ENCODE data around the gene CNTF. TPM values are rescaled to one million over a fixed set of nuclear protein-coding genes. Genes with fewer than 3 reads are reported as not detected.

The CNTF gene
- total and polyA plus RNA-seq, 5 donors from 2014 or later = 4.9 TPM; not detected in 4

- H3K9me3 Mint-ChIP-seq = peaks cover 0 to 2% (median 0%) of the 10 kb centered on the region in 7 donors
- peaks cover 14 to 27% (median 18%) of the 10 kb centered on the region in 4 donors for H3K4me1 Mint-ChIP-seq
- no peak overlapping the region for H3K4me3 ChIP-seq (ENCODE audit: low read depth, low read length)
- ATAC-seq (ENCODE audit: low read depth in 2 of 2) (no peak), DNase-seq (no peak)
- H3K4me1 ChIP-seq (ENCODE audit: control insufficient read depth, insufficient read depth, low read length, poor library complexity, severe bottlenecking) = peaks cover 20% of the 10 kb centered on the region
- H3K27ac ChIP-seq (ENCODE audit: insufficient read depth, low read length, poor library complexity, severe bottlenecking) = no peak overlapping the region
- no peaks in the 10 kb centered on the region for H3K9me3 ChIP-seq (ENCODE audit: control insufficient read depth in 2 of 2, low read length in 2 of 2)
- H3K27me3 Mint-ChIP-seq = no peaks in the 10 kb centered on the region
- no peaks in the 10 kb centered on the region for H3K36me3 ChIP-seq (ENCODE audit: control insufficient read depth, insufficient read depth, low read length)
- H3K27ac Mint-ChIP-seq = peak overlapping the region in 1 of 3 donors; percentile 4
- no peaks in the 10 kb centered on the region for H3K36me3 Mint-ChIP-seq
- no peaks in the 10 kb centered on the region for H3K27me3 ChIP-seq (ENCODE audit: control insufficient read depth, insufficient read depth, low read length)
- no peak overlapping the region for H3K4me3 Mint-ChIP-seq
These were observed 16.6 kb downstream of the CNTF start for GRCh38 chr11:58639103-58639502.

GRCh38 chr11:58639669-58640068 lies 17.2 kb downstream of the CNTF start:
- Mint-ChIP-seq H3K4me3 (no peak overlapping the region), H3K9me3 (peaks cover 0 to 2% (median 0%) of the 10 kb centered on the region in 7 donors), H3K36me3 (no peaks in the 10 kb centered on the region), H3K27me3 (no peaks in the 10 kb centered on the region), H3K27ac (peak overlapping the region in 2 of 3 donors; percentile 62 to 84), H3K4me1 (peaks cover 14 to 27% (median 18%) of the 10 kb centered on the region in 4 donors)
- Histone ChIP-seq H3K27ac (ENCODE audit: insufficient read depth, low read length, poor library complexity, severe bottlenecking) (no peak overlapping the region), H3K27me3 (ENCODE audit: control insufficient read depth, insufficient read depth, low read length) (no peaks in the 10 kb centered on the region), H3K4me1 (ENCODE audit: control insufficient read depth, insufficient read depth, low read length, poor library complexity, severe bottlenecking) (peaks cover 20% of the 10 kb centered on the region), H3K36me3 (ENCODE audit: control insufficient read depth, insufficient read depth, low read length) (no peaks in the 10 kb centered on the region), H3K4me3 (ENCODE audit: low read depth, low read length) (no peak overlapping the region), H3K9me3 (ENCODE audit: control insufficient read depth in 2 of 2, low read length in 2 of 2) (no peaks in the 10 kb centered on the region)
- DNase-seq = no peak
- no peak for ATAC-seq (ENCODE audit: low read depth in 2 of 2)

DNA sequence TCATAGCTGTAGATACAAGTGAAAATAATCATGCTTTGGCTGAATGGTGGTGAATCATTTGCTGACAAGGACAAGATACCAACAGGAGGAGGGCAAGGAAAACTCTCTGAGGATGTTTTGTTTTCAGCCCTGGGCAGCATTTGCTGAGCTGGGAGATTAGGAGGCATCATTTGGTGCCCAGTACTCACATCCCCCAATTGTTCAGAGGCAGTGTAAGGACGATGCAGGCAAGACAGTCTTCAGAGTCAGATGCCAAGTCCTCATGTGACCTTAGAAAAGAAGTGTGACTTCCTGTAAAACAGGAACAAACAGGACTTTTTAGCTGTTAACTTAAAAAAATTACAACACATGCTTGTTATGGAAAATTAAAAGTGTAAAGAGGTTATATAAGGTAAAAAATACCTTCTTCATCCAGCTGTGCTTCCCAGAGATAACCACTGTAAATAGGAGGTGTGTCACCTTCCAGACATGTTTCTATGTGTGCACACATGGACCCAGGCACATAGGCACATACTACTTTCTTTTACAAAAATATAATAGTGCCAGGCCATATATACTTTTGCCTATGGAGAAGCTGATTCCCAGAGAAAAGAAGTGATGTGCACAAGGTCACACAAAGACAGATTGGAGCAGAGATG lies 18.0 kb downstream of the CNTF start:
- H3K9me3 Mint-ChIP-seq = peaks cover 0 to 2% (median 0%) of the 10 kb centered on the region in 7 donors
- H3K27me3 Mint-ChIP-seq = no peaks in the 10 kb centered on the region
- DNase-seq = peak in 2 of 3 donors; percentile 35 to 61
- peak overlapping the region in 2 of 4 donors; percentile 28 to 79 for H3K4me3 Mint-ChIP-seq
- Histone ChIP-seq H3K36me3 (ENCODE audit: control insufficient read depth, insufficient read depth, low read length) (no peaks in the 10 kb centered on the region), H3K4me1 (ENCODE audit: control insufficient read depth, insufficient read depth, low read length, poor library complexity, severe bottlenecking) (peaks cover 20% of the 10 kb centered on the region), H3K27ac (ENCODE audit: insufficient read depth, low read length, poor library complexity, severe bottlenecking) (no peak overlapping the region), H3K4me3 (ENCODE audit: low read depth, low read length) (no peak overlapping the region), H3K27me3 (ENCODE audit: control insufficient read depth, insufficient read depth, low read length) (no peaks in the 10 kb centered on the region), H3K9me3 (ENCODE audit: control insufficient read depth in 2 of 2, low read length in 2 of 2) (peaks cover 0 to 3% of the 10 kb centered on the region in 2 experiments)
- no peaks in the 10 kb centered on the region for H3K36me3 Mint-ChIP-seq
- peaks cover 14 to 27% (median 18%) of the 10 kb centered on the region in 4 donors for H3K4me1 Mint-ChIP-seq
- ATAC-seq (ENCODE audit: low read depth in 2 of 2) = peak; percentile 74 to 76
- H3K27ac Mint-ChIP-seq = peak overlapping the region; percentile 45 to 84 (median 62)

DNA sequence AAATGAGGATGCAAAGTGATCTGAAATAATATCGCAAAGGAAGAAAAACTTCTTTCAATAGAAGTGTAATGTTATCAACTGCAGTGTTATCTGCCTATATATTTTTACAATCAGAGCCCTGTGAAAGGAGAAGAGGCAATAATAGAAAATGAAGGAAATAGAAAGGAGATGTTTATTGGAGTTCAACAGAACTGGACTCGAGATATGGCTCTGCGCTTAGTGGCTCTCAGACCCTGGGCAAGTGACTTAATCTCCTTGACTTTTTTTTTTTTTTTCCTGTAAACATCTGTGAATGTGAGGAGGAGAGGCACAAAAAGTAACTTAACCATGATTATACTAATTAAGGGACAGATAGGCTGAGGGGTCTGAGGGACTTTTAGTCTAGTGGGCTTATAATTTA lies 18.9 kb downstream of the CNTF start:
- Mint-ChIP-seq H3K4me3 (no peak overlapping the region), H3K27me3 (no peaks in the 10 kb centered on the region), H3K36me3 (no peaks in the 10 kb centered on the region), H3K4me1 (peaks cover 14 to 27% (median 18%) of the 10 kb centered on the region in 4 donors), H3K9me3 (peaks cover 0 to 6% (median under 1%) of the 10 kb centered on the region in 7 donors), H3K27ac (peak overlapping the region; percentile 14 to 84 (median 81))
- no peak overlapping the region for H3K27ac ChIP-seq (ENCODE audit: insufficient read depth, low read length, poor library complexity, severe bottlenecking)
- no peak for DNase-seq
- peaks cover 20% of the 10 kb centered on the region for H3K4me1 ChIP-seq (ENCODE audit: control insufficient read depth, insufficient read depth, low read length, poor library complexity, severe bottlenecking)
- H3K4me3 ChIP-seq (ENCODE audit: low read depth, low read length) = no peak overlapping the region
- ATAC-seq (ENCODE audit: low read depth in 2 of 2) = no peak
- H3K9me3 ChIP-seq (ENCODE audit: control insufficient read depth in 2 of 2, low read length in 2 of 2) = peaks cover 0 to 11% of the 10 kb centered on the region in 2 experiments
- H3K27me3 ChIP-seq (ENCODE audit: control insufficient read depth, insufficient read depth, low read length) = no peaks in the 10 kb centered on the region
- H3K36me3 ChIP-seq (ENCODE audit: control insufficient read depth, insufficient read depth, low read length) = no peaks in the 10 kb centered on the region

GRCh38 chr11:58641803-58642581 lies 19.5 kb downstream of the CNTF start:
- H3K27ac ChIP-seq (ENCODE audit: insufficient read depth, low read length, poor library complexity, severe bottlenecking) = no peak overlapping the region
- Mint-ChIP-seq H3K9me3 (peaks cover 0 to 11% (median 4%) of the 10 kb centered on the region in 7 donors), H3K27me3 (no peaks in the 10 kb centered on the region), H3K27ac (peak overlapping the region; percentile 1 to 84 (median 81)), H3K4me3 (no peak overlapping the region), H3K36me3 (peaks cover 4% of the 10 kb centered on the region), H3K4me1 (peaks cover 14 to 27% (median 18%) of the 10 kb centered on the region in 4 donors)
- peaks cover 0 to 12% of the 10 kb centered on the region in 2 experiments for H3K9me3 ChIP-seq (ENCODE audit: control insufficient read depth in 2 of 2, low read length in 2 of 2)
- no peak overlapping the region for H3K4me3 ChIP-seq (ENCODE audit: low read depth, low read length)
- no peaks in the 10 kb centered on the region for H3K27me3 ChIP-seq (ENCODE audit: control insufficient read depth, insufficient read depth, low read length)
- peaks cover 20% of the 10 kb centered on the region for H3K4me1 ChIP-seq (ENCODE audit: control insufficient read depth, insufficient read depth, low read length, poor library complexity, severe bottlenecking)
- DNase-seq (no peak), ATAC-seq (ENCODE audit: low read depth in 2 of 2) (no peak)
- H3K36me3 ChIP-seq (ENCODE audit: control insufficient read depth, insufficient read depth, low read length) = no peaks in the 10 kb centered on the region

- no peak for DNase-seq
- H3K4me3 Mint-ChIP-seq = no peak overlapping the region
- Histone ChIP-seq H3K27me3 (ENCODE audit: control insufficient read depth, insufficient read depth, low read length) (no peaks in the 10 kb centered on the region), H3K27ac (ENCODE audit: insufficient read depth, low read length, poor library complexity, severe bottlenecking) (no peak overlapping the region), H3K4me3 (ENCODE audit: low read depth, low read length) (no peak overlapping the region), H3K36me3 (ENCODE audit: control insufficient read depth, insufficient read depth, low read length) (no peaks in the 10 kb centered on the region), H3K4me1 (ENCODE audit: control insufficient read depth, insufficient read depth, low read length, poor library complexity, severe bottlenecking) (peaks cover 5% of the 10 kb centered on the region), H3K9me3 (ENCODE audit: control insufficient read depth in 2 of 2, low read length in 2 of 2) (peaks cover 0 to 12% of the 10 kb centered on the region in 2 experiments)
- H3K27ac Mint-ChIP-seq = no peak overlapping the region
- H3K9me3 Mint-ChIP-seq = peaks cover 0 to 11% (median 6%) of the 10 kb centered on the region in 7 donors
- no peak for ATAC-seq (ENCODE audit: low read depth in 2 of 2)
- H3K4me1 Mint-ChIP-seq = peaks cover 5 to 13% (median 9%) of the 10 kb centered on the region in 4 donors
- peaks cover 4% of the 10 kb centered on the region for H3K36me3 Mint-ChIP-seq
- no peaks in the 10 kb centered on the region for H3K27me3 Mint-ChIP-seq
These were observed 23.4 kb downstream of the CNTF start for GRCh38 chr11:58645854-58646253.

- peak overlapping the region in 1 of 3 donors; percentile 13 for H3K27ac Mint-ChIP-seq
- H3K36me3 ChIP-seq (ENCODE audit: control insufficient read depth, insufficient read depth, low read length) = no peaks in the 10 kb centered on the region
- no peak overlapping the region for H3K27ac ChIP-seq (ENCODE audit: insufficient read depth, low read length, poor library complexity, severe bottlenecking)
- H3K36me3 Mint-ChIP-seq = peaks cover 4% of the 10 kb centered on the region
- peaks cover 0 to 13% (median 6%) of the 10 kb centered on the region in 7 donors for H3K9me3 Mint-ChIP-seq
- H3K27me3 Mint-ChIP-seq = no peaks in the 10 kb centered on the region
- no peak overlapping the region for H3K4me3 Mint-ChIP-seq
- H3K4me1 ChIP-seq (ENCODE audit: control insufficient read depth, insufficient read depth, low read length, poor library complexity, severe bottlenecking) = no peaks in the 10 kb centered on the region
- DNase-seq (no peak), ATAC-seq (ENCODE audit: low read depth in 2 of 2) (no peak)
- H3K4me3 ChIP-seq (ENCODE audit: low read depth, low read length) = no peak overlapping the region
- H3K9me3 ChIP-seq (ENCODE audit: control insufficient read depth in 2 of 2, low read length in 2 of 2) = peaks cover 0 to 12% of the 10 kb centered on the region in 2 experiments
- no peaks in the 10 kb centered on the region for H3K27me3 ChIP-seq (ENCODE audit: control insufficient read depth, insufficient read depth, low read length)
- H3K4me1 Mint-ChIP-seq = peaks cover 0 to under 1% (median 0%) of the 10 kb centered on the region in 4 donors
These were observed 24.8 kb downstream of the CNTF start for GRCh38 chr11:58647141-58647699.

All from CD4-positive, CD25-positive, alpha-beta regulatory T cell (primary cell).